GM23248 (cell line): ENCODE data around the gene PADI4. TPM values are rescaled to one million over a fixed set of nuclear protein-coding genes. Genes with fewer than 3 reads are reported as not detected.

Experiments used
- DNase-seq: peaks from one replicate; pipeline ENCODE4 v3.0.0-alpha.2; 2015
- H2AFZ ChIP-seq: fragments of 200-600 bp; sonication (generic); 2 replicates; pipeline ENCODE4 v1.6.1; 2016; ENCODE audit warnings: antibody characterized with exemption
- H3F3A ChIP-seq: fragments of 200-600 bp; sonication (generic); 2 replicates; pipeline ENCODE4 v1.6.1; 2016; ENCODE audit warnings: mild to moderate bottlenecking, antibody characterized with exemption, mixed run types; ENCODE audit not compliant: insufficient read depth
- H3K27ac ChIP-seq: fragments of 200-600 bp; sonication (generic); 2 replicates; pipeline ENCODE4 v1.5.1; 2016; ENCODE audit warnings: mild to moderate bottlenecking
- H3K27me3 ChIP-seq: fragments of 200-600 bp; sonication (generic); replicated peaks from 2 replicates; pipeline ENCODE4 v1.6.1; 2016; ENCODE audit warnings: mild to moderate bottlenecking; ENCODE audit not compliant: insufficient read depth
- H3K36me3 ChIP-seq: fragments of 200-600 bp; sonication (generic); 2 replicates; pipeline ENCODE4 v1.6.1; 2016; ENCODE audit warnings: low read depth, mild to moderate bottlenecking
- H3K4me1 ChIP-seq: fragments of 200-600 bp; sonication (generic); 2 replicates; pipeline ENCODE4 v1.6.1; 2016; ENCODE audit warnings: mild to moderate bottlenecking; ENCODE audit not compliant: insufficient read depth
- H3K4me2 ChIP-seq: fragments of 200-600 bp; sonication (generic); one replicate; pipeline ENCODE4 v1.6.1; 2016; ENCODE audit warnings: mild to moderate bottlenecking; ENCODE audit not compliant: unreplicated experiment
- H3K4me3 ChIP-seq: fragments of 200-600 bp; sonication (generic); 2 replicates; pipeline ENCODE4 v1.5.1; 2016; ENCODE audit warnings: mild to moderate bottlenecking
- H3K79me2 ChIP-seq: fragments of 200-600 bp; sonication (generic); 2 replicates; pipeline ENCODE4 v1.6.1; 2016; ENCODE audit warnings: mild to moderate bottlenecking; ENCODE audit not compliant: insufficient read depth
- H3K9ac ChIP-seq: fragments of 200-600 bp; sonication (generic); 2 replicates; pipeline ENCODE4 v1.6.1; 2016; ENCODE audit warnings: mild to moderate bottlenecking
- H3K9me2 ChIP-seq: fragments of 200-600 bp; sonication (generic); 2 replicates; pipeline ENCODE4 v1.6.1; 2016; ENCODE audit warnings: mixed run types, mild to moderate bottlenecking, moderate library complexity; ENCODE audit not compliant: insufficient read depth
- H3K9me3 ChIP-seq: fragments of 200-600 bp; sonication (generic); one replicate; pipeline ENCODE4 v1.6.1; 2017; ENCODE audit warnings: low read depth
- H4K20me1 ChIP-seq: fragments of 200-600 bp; sonication (generic); 2 replicates; pipeline ENCODE4 v1.6.0; 2016; ENCODE audit not compliant: insufficient read depth
- EZH2 ChIP-seq: fragments of 200-600 bp; sonication (generic); IDR thresholded peaks from 2 replicates; pipeline ENCODE4 v1.6.1; 2018; ENCODE audit warnings: antibody characterized with exemption, mild to moderate bottlenecking; ENCODE audit not compliant: insufficient read depth, poor library complexity, severe bottlenecking
- EZH2phosphoT487 ChIP-seq: fragments of 200-600 bp; sonication (generic); IDR thresholded peaks from 2 replicates; pipeline ENCODE4 v1.6.1; 2018; ENCODE audit warnings: antibody characterized with exemption, moderate library complexity, mild to moderate bottlenecking, low read depth; ENCODE audit not compliant: insufficient read depth
- WGBS, 2 experiments: methylation state at CpG; one replicate each; pipeline ENCODE4 v1.1.6; 2015 to 2017; ENCODE audit warnings: low lambda C conversion rate in 2 of 2, low coverage in 1 of 2; ENCODE audit errors: missing lambda C conversion rate in 2 of 2; 5-methylcytosine and 5-hydroxymethylcytosine counted together
- in situ Hi-C: fragments of 300-500 bp; cut with MboI; formaldehyde crosslinking; loops from 2 replicates; pipeline ENCODE4 v1.15.0; 2020
- polyA plus RNA-seq: library from polyadenylated mRNA; unstranded; fragments of >200 nt; fragmentation: Nextera tagmentation; extraction: Ambion mirVana; gene quantifications from 2 replicates; pipeline ENCODE4 v1.2.1, GENCODE V29; 2016
- total RNA-seq: library from RNA; depleted of rRNA; stranded (reverse); fragments of >200 nt; shearing (Covaris generic); gene quantifications from 2 replicates; pipeline ENCODE4 v1.2.3, GENCODE V29; 2014; rRNA removed

The PADI4 gene, protein sequence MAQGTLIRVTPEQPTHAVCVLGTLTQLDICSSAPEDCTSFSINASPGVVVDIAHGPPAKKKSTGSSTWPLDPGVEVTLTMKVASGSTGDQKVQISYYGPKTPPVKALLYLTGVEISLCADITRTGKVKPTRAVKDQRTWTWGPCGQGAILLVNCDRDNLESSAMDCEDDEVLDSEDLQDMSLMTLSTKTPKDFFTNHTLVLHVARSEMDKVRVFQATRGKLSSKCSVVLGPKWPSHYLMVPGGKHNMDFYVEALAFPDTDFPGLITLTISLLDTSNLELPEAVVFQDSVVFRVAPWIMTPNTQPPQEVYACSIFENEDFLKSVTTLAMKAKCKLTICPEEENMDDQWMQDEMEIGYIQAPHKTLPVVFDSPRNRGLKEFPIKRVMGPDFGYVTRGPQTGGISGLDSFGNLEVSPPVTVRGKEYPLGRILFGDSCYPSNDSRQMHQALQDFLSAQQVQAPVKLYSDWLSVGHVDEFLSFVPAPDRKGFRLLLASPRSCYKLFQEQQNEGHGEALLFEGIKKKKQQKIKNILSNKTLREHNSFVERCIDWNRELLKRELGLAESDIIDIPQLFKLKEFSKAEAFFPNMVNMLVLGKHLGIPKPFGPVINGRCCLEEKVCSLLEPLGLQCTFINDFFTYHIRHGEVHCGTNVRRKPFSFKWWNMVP
- total RNA-seq (not detected in 2 replicates), polyA plus RNA-seq (not detected in 2 replicates)

DNA sequence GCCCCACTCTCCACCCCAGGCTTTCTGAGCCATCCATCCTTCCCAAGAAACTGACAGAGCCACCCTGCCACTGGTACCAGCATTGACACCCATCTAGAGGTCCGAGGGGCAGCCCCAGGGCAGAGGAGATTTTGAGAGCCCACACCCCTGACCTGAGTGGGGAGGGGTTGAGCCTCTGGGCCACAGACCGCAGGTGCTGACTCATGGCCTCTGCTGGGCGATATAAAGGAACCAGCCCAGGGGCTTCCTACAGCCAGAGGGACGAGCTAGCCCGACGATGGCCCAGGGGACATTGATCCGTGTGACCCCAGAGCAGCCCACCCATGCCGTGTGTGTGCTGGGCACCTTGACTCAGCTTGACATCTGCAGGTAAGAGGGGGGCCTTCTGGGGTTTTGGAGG lies at the start of gene PADI4:
Gene PADI4, plus strand, starts transcription at position 252 of the 400 bp plus-strand sequence. Its CDS starts 26 bp downstream, at position 278.
- WGBS, 2 experiments = 57 to 62% methylated on average over 8 of the region's 8 CpGs

DNA sequence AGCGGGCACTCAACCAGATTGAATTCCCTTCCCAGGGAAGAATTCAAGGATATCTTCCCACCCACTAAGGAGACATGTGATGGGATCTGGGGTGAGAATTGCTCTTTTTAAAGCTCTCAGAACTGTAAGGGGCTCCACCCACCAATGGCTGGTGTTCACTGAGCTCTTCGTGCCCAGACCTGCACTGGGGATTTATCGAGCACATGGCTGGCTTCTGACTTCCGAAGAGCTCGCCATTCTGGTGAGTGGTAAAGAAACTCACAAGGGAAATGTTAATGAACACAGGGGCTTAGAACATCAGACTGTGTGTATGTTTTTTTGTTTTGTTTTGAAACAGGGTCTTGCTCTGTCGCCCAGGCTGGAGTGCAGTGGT lies 49.3 kb upstream of the PADI4 start:
- Histone ChIP-seq H3K36me3 (no peaks in the 10 kb centered on the region), H3K27me3 (peaks cover 13% of the 10 kb centered on the region), H3K9me2 (no peaks in the 10 kb centered on the region), H3K79me2 (no peaks in the 10 kb centered on the region), H3K4me3 (no peak overlapping the region), H3K9ac (no peak overlapping the region), H2AFZ (no peak overlapping the region), H3F3A (no peaks in the 10 kb centered on the region), H3K4me1 (peaks cover 9% of the 10 kb centered on the region; the same call in 1 of the 2 replicates), H3K9me3 (no peaks in the 10 kb centered on the region), H3K27ac (no peak overlapping the region), H3K4me2 (no peak overlapping the region), H4K20me1 (no peaks in the 10 kb centered on the region)
- TF ChIP-seq EZH2phosphoT487 = no peak
- no peak for TF ChIP-seq EZH2
- 39 to 41% methylated on average over 6 of the region's 6 CpGs for WGBS, 2 experiments
- DNase-seq = no peak
- in situ Hi-C loops = no loop called here

More for the DNA sequence above, at the start of gene PADI4:
- Histone ChIP-seq H3K9me3 (no peaks in the 10 kb centered on the region), H3K4me3 (no peak within 1 kb of the TSS), H3K9ac (no peak within 1 kb of the TSS), H3K4me1 (no peaks in the 10 kb centered on the region), H3K79me2 (no peaks in the 10 kb centered on the region), H3K36me3 (no peaks in the 10 kb centered on the region), H3K9me2 (no peaks in the 10 kb centered on the region), H2AFZ (no peak within 1 kb of the TSS), H3K27ac (no peak within 1 kb of the TSS), H3F3A (no peaks in the 10 kb centered on the region), H4K20me1 (no peaks in the 10 kb centered on the region), H3K4me2 (no peak within 1 kb of the TSS), H3K27me3 (peaks cover 16% of the 10 kb centered on the region)
- in situ Hi-C loops = no loop called here
- no peak for DNase-seq
- TF ChIP-seq EZH2phosphoT487 = no peak
- TF ChIP-seq EZH2 = no peak

DNA sequence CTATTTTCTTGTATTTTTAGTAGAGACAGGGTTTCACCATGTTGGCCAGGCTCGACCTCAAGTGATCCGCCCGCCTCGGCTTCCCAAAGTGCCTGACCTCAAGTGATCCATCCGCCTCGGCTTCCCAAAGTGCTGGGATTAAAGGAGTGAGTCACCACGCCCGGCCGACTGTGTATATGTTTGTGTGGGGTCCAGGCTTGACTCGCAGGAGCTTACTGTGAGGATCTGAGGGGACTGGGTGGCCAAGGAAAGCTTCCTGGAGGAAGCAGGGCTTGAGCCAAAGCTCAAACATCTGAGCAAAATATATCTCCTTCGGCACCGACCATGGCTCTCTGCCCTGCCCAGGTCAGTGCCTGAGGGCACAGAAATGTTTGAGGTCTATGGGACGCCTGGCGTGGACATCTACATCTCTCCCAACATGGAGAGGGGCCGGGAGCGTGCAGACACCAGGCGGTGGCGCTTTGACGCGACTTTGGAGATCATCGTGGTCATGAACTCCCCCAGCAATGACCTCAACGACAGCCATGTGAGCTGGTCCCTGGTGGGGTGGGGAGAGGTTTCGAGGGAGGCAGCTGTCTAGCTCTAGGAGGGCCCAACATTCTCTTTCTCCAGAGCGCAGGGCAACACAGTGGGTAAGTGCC lies 48.6 kb upstream of the PADI4 start:
- Histone ChIP-seq H3K36me3 (no peaks in the 10 kb centered on the region), H3K9me3 (no peaks in the 10 kb centered on the region), H3K9me2 (no peaks in the 10 kb centered on the region), H3K9ac (no peak overlapping the region), H3K79me2 (no peaks in the 10 kb centered on the region), H3K4me1 (peaks cover 9% of the 10 kb centered on the region; the same call in 1 of the 2 replicates), H4K20me1 (no peaks in the 10 kb centered on the region), H3K4me2 (no peak overlapping the region), H3K27me3 (peaks cover 13% of the 10 kb centered on the region), H2AFZ (no peak overlapping the region), H3K27ac (no peak overlapping the region), H3F3A (no peaks in the 10 kb centered on the region), H3K4me3 (no peak overlapping the region)
- in situ Hi-C loops = no loop called here
- no peak for TF ChIP-seq EZH2
- TF ChIP-seq EZH2phosphoT487 = no peak
- 40 to 46% methylated on average over 21 to 24 of the region's 24 CpGs for WGBS, 2 experiments
- DNase-seq = peak; percentile 48

DNA sequence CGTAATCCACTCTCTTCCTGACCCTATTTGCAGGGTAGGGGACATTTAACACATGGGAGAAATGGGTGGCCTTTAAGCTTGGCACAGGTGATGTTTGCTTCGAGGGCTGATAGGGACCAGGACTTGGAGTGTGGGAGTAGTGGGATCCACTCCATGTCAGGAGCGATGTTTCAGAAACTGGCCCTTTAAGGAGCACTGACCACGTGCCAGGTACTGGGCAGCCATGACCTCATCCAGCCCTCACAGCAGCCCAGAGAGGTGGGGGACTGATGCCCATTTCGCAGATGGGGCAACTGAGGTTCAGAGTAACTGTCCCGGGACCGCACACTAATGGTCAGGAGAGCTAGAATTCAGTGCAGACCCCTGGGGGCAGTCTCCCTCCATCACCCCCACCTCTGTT lies 47.7 kb upstream of the PADI4 start:
- Histone ChIP-seq H3K9ac (no peak overlapping the region), H2AFZ (no peak overlapping the region), H3K36me3 (no peaks in the 10 kb centered on the region), H3K9me3 (no peaks in the 10 kb centered on the region), H3K4me1 (peaks cover 9% of the 10 kb centered on the region; the same call in 1 of the 2 replicates), H3F3A (no peaks in the 10 kb centered on the region), H3K4me2 (no peak overlapping the region), H4K20me1 (no peaks in the 10 kb centered on the region), H3K9me2 (no peaks in the 10 kb centered on the region), H3K79me2 (no peaks in the 10 kb centered on the region), H3K4me3 (no peak overlapping the region), H3K27me3 (peaks cover 13% of the 10 kb centered on the region), H3K27ac (no peak overlapping the region)
- in situ Hi-C loops = no loop called here
- WGBS, 2 experiments = 84 to 88% methylated on average over 7 of the region's 7 CpGs
- DNase-seq = peak; percentile 24
- TF ChIP-seq EZH2phosphoT487 (no peak), EZH2 (no peak)
